Vagina (tissue), 2 donors: ENCODE results near the gene MAPK11.

ENCODE experiments used
- CTCF ChIP-seq, 3 experiments: fragments of 450-650 bp in 2 of 3; fragments of 200-600 bp in 1 of 3; sonication (generic) in 1 of 3; IDR thresholded peaks; one replicate each; pipeline ENCODE4 v1.5.1; 2017 to 2019; ENCODE audit warnings: antibody characterized with exemption in 3 of 3, mild to moderate bottlenecking in 2 of 3, moderate library complexity in 2 of 3
- POLR2A ChIP-seq, 2 donors: fragments of 450-650 bp; IDR thresholded peaks; one replicate each; pipeline ENCODE4 v1.6.1; 2017; ENCODE audit warnings: antibody characterized with exemption in 2 of 2, mild to moderate bottlenecking in 2 of 2, moderate library complexity in 2 of 2
- POLR2AphosphoS5 ChIP-seq, 2 donors: sonication (generic); formaldehyde crosslinking; IDR thresholded peaks; one replicate each; pipeline ENCODE4 v1.9.0; 2017; ENCODE audit warnings: antibody characterized with exemption in 2 of 2, mild to moderate bottlenecking in 2 of 2, low read depth in 1 of 2; ENCODE audit not compliant: insufficient read depth in 1 of 2

- TF ChIP-seq CTCF (IDR thresholded peaks at IDR 0.05) (no peak), POLR2A (IDR thresholded peaks at IDR 0.05) (no peak), POLR2AphosphoS5 (IDR thresholded peaks at IDR 0.05; ENCODE audit: insufficient read depth in 1 of 2, low read depth in 1 of 2) (no peak)
These were observed 33.3 kb downstream of the MAPK11 start for GRCh38 chr22:50236731-50237409.
